Skeletal muscle satellite cell (primary cell): ENCODE data around the gene CACNA1E.

Experiments
- H3K27me3 ChIP-seq: 2 replicates; pipeline ENCODE4 v1.7.0; 2013; ENCODE audit warnings: low read length; ENCODE audit not compliant: control insufficient read depth, insufficient read depth
- H3K36me3 ChIP-seq: 2 replicates; pipeline ENCODE4 v1.7.0; 2013; ENCODE audit warnings: mild to moderate bottlenecking, control low read depth, low read length; ENCODE audit not compliant: insufficient read depth
- H3K4me1 ChIP-seq: 2 replicates; pipeline ENCODE4 v1.7.0; 2013; ENCODE audit warnings: low read length; ENCODE audit not compliant: control insufficient read depth, insufficient read depth
- H3K4me2 ChIP-seq: 2 replicates; pipeline ENCODE4 v1.7.0; 2013; ENCODE audit warnings: mild to moderate bottlenecking, low read length
- H3K4me3 ChIP-seq: 2 replicates; pipeline ENCODE4 v1.7.0; 2013; ENCODE audit warnings: low read length
- H3K9ac ChIP-seq: 2 replicates; pipeline ENCODE4 v1.7.0; 2013; ENCODE audit warnings: mild to moderate bottlenecking, low read depth, low read length, moderate library complexity
- H3K9me3 ChIP-seq: replicated peaks from 2 replicates; pipeline ENCODE4 v1.7.0; 2013; ENCODE audit warnings: mild to moderate bottlenecking, control low read depth, low read length

Gene CACNA1E

GRCh38 chr1:181669246-181669645, 185.9 kb downstream of the CACNA1E start:
- Histone ChIP-seq H3K9me3 (no peaks in the 10 kb centered on the region), H3K9ac (no peak overlapping the region), H3K27me3 (no peaks in the 10 kb centered on the region), H3K4me3 (no peak overlapping the region), H3K4me2 (no peak overlapping the region), H3K36me3 (no peaks in the 10 kb centered on the region), H3K4me1 (no peaks in the 10 kb centered on the region)

- H3K4me1 ChIP-seq = no peaks in the 10 kb centered on the region
- no peak overlapping the region for H3K9ac ChIP-seq
- H3K27me3 ChIP-seq = no peaks in the 10 kb centered on the region
- no peak overlapping the region for H3K4me2 ChIP-seq
- no peaks in the 10 kb centered on the region for H3K36me3 ChIP-seq
- H3K9me3 ChIP-seq = no peaks in the 10 kb centered on the region
- no peak overlapping the region for H3K4me3 ChIP-seq
Observed at GRCh38 chr1:181674617-181675016, 191.3 kb downstream of the CACNA1E start.

- no peaks in the 10 kb centered on the region for H3K9me3 ChIP-seq
- no peaks in the 10 kb centered on the region for H3K36me3 ChIP-seq
- no peak overlapping the region for H3K4me3 ChIP-seq
- H3K9ac ChIP-seq = no peak overlapping the region
- no peaks in the 10 kb centered on the region for H3K4me1 ChIP-seq
- H3K27me3 ChIP-seq = no peaks in the 10 kb centered on the region
- H3K4me2 ChIP-seq = no peak overlapping the region
Observed at GRCh38 chr1:181675091-181675917, 192.0 kb downstream of the CACNA1E start.

- no peak overlapping the region for H3K4me3 ChIP-seq
- H3K4me2 ChIP-seq = no peak overlapping the region
- H3K9me3 ChIP-seq = no peaks in the 10 kb centered on the region
- H3K27me3 ChIP-seq = no peaks in the 10 kb centered on the region
- no peak overlapping the region for H3K9ac ChIP-seq
- H3K36me3 ChIP-seq = no peaks in the 10 kb centered on the region
- no peaks in the 10 kb centered on the region for H3K4me1 ChIP-seq
Observed at GRCh38 chr1:181675918-181676190, 192.5 kb downstream of the CACNA1E start.

- H3K27me3 ChIP-seq = no peaks in the 10 kb centered on the region
- H3K4me1 ChIP-seq = no peaks in the 10 kb centered on the region
- no peak overlapping the region for H3K9ac ChIP-seq
Observed at GRCh38 chr1:181676269-181676668, 193.0 kb downstream of the CACNA1E start.

GRCh38 chr1:181680332-181680731, 197.0 kb downstream of the CACNA1E start:
- no peak overlapping the region for H3K4me3 ChIP-seq
- H3K27me3 ChIP-seq = no peaks in the 10 kb centered on the region
- no peak overlapping the region for H3K4me2 ChIP-seq
- no peaks in the 10 kb centered on the region for H3K36me3 ChIP-seq
- no peak overlapping the region for H3K9ac ChIP-seq
- no peaks in the 10 kb centered on the region for H3K4me1 ChIP-seq
- no peaks in the 10 kb centered on the region for H3K9me3 ChIP-seq

More at GRCh38 chr1:181676269-181676668, 193.0 kb downstream of the CACNA1E start:
- Histone ChIP-seq H3K36me3 (no peaks in the 10 kb centered on the region), H3K4me3 (no peak overlapping the region), H3K9me3 (no peaks in the 10 kb centered on the region), H3K4me2 (no peak overlapping the region)

GRCh38 chr1:181680871-181681270, 197.6 kb downstream of the CACNA1E start:
- Histone ChIP-seq H3K4me2 (no peak overlapping the region), H3K4me3 (no peak overlapping the region), H3K9me3 (no peaks in the 10 kb centered on the region), H3K36me3 (no peaks in the 10 kb centered on the region), H3K27me3 (no peaks in the 10 kb centered on the region), H3K4me1 (no peaks in the 10 kb centered on the region), H3K9ac (no peak overlapping the region)

- H3K9me3 ChIP-seq = no peaks in the 10 kb centered on the region
- H3K4me2 ChIP-seq = no peak overlapping the region
- no peaks in the 10 kb centered on the region for H3K36me3 ChIP-seq
- no peaks in the 10 kb centered on the region for H3K4me1 ChIP-seq
- H3K9ac ChIP-seq = no peak overlapping the region
- H3K4me3 ChIP-seq = no peak overlapping the region
- no peaks in the 10 kb centered on the region for H3K27me3 ChIP-seq
Observed at GRCh38 chr1:181685211-181685610, 201.9 kb downstream of the CACNA1E start.

- H3K27me3 ChIP-seq = no peaks in the 10 kb centered on the region
Observed at GRCh38 chr1:181701891-181702290, 218.6 kb downstream of the CACNA1E start.

GRCh38 chr1:181704546-181704945, 221.2 kb downstream of the CACNA1E start:
- no peak overlapping the region for H3K4me3 ChIP-seq
- no peaks in the 10 kb centered on the region for H3K9me3 ChIP-seq
- no peaks in the 10 kb centered on the region for H3K27me3 ChIP-seq
- no peak overlapping the region for H3K9ac ChIP-seq
- H3K4me1 ChIP-seq = no peaks in the 10 kb centered on the region
- no peak overlapping the region for H3K4me2 ChIP-seq
- no peaks in the 10 kb centered on the region for H3K36me3 ChIP-seq

More at GRCh38 chr1:181701891-181702290, 218.6 kb downstream of the CACNA1E start:
- Histone ChIP-seq H3K4me1 (no peaks in the 10 kb centered on the region), H3K4me3 (no peak overlapping the region), H3K36me3 (no peaks in the 10 kb centered on the region), H3K9ac (no peak overlapping the region), H3K4me2 (no peak overlapping the region), H3K9me3 (no peaks in the 10 kb centered on the region)

- no peaks in the 10 kb centered on the region for H3K4me1 ChIP-seq
- H3K4me2 ChIP-seq = no peak overlapping the region
- no peak overlapping the region for H3K4me3 ChIP-seq
- H3K9me3 ChIP-seq = no peaks in the 10 kb centered on the region
- no peaks in the 10 kb centered on the region for H3K27me3 ChIP-seq
- H3K9ac ChIP-seq = no peak overlapping the region
- H3K36me3 ChIP-seq = no peaks in the 10 kb centered on the region
Observed at GRCh38 chr1:181711820-181712219, 228.5 kb downstream of the CACNA1E start.

- no peaks in the 10 kb centered on the region for H3K4me1 ChIP-seq
- H3K9ac ChIP-seq = no peak overlapping the region
- no peak overlapping the region for H3K4me2 ChIP-seq
- no peak overlapping the region for H3K4me3 ChIP-seq
- H3K27me3 ChIP-seq = no peaks in the 10 kb centered on the region
- no peaks in the 10 kb centered on the region for H3K36me3 ChIP-seq
- no peaks in the 10 kb centered on the region for H3K9me3 ChIP-seq
Observed at GRCh38 chr1:181712711-181713110, 229.4 kb downstream of the CACNA1E start.
